ENCODE measurements around the gene TESK1.
"Not testable (repeated sequence)": the region's sequence is repeated elsewhere in the genome, so short reads cannot be mapped to it uniquely, and the experiment has no call there.

The TESK1 gene

GRCh38 chr9:35643046-35643445 lies 38.0 kb downstream of the TESK1 start:
- no peak overlapping the region for H3K27ac Mint-ChIP-seq
- no peak overlapping the region for H3K4me3 Mint-ChIP-seq
- no peak for DNase-seq
- H3K4me1 Mint-ChIP-seq: peaks cover 76% of the 10 kb centered on the region
- peaks cover 4 to 13% of the 10 kb centered on the region in 2 donors for H3K9me3 Mint-ChIP-seq
- no peak for ATAC-seq
- H3K27me3 Mint-ChIP-seq: no peaks in the 10 kb centered on the region

DNA sequence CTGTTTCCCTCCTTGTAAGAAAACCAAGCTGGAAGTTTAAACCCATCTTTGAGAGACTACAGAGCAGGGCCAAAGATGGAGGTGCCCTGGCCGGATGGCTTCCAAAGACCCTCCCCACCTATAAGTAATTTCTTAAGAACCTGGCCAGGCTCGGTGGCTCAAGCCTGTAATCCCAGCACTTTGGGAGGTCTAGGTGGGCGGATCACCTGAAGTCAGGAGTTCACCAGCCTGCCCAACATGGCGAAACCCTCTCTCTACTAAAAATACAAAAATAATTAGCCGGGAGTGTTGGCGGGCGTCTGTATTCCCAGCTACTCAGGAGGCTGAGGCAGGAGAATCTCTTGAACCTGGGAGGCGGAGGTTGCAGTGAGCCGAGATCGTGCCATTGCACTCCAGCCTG lies 40.7 kb downstream of the TESK1 start:
- H3K9me3 Mint-ChIP-seq, H3K27me3 Mint-ChIP-seq, ATAC-seq, DNase-seq: not testable (repeated sequence)
- H3K4me1 Mint-ChIP-seq: peaks cover 70% of the 10 kb centered on the region
- H3K4me3 Mint-ChIP-seq: peak overlapping the region; percentile 91 to 100
- peak overlapping the region; percentile 84 to 96 for H3K27ac Mint-ChIP-seq

DNA sequence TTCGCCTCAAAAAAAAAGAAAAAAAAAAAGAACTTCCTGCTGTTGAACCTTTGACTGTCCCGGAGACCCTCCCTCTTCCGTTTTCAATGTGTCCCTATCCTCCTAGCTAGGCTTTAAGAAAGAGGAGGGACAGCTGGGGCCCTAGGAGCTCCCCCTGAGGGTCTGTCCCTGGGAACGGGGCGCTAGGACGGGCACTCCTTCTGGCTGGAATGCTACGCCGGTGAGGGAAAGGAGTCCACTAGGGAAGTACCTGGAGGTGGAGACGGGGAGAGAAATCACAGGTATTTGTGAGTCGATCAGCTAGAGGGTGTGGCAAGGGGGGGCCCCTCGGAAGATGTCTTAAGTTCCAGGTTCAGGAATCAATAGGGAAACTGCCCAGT lies 41.1 kb downstream of the TESK1 start:
- peaks cover 0 to 1% of the 10 kb centered on the region in 2 donors for H3K9me3 Mint-ChIP-seq
- H3K27me3 Mint-ChIP-seq: no peaks in the 10 kb centered on the region
- DNase-seq: no peak
- no peak for ATAC-seq
- peak overlapping the region; percentile 91 to 100 for H3K4me3 Mint-ChIP-seq
- peaks cover 70% of the 10 kb centered on the region for H3K4me1 Mint-ChIP-seq
- peak overlapping the region; percentile 84 to 96 for H3K27ac Mint-ChIP-seq

DNA sequence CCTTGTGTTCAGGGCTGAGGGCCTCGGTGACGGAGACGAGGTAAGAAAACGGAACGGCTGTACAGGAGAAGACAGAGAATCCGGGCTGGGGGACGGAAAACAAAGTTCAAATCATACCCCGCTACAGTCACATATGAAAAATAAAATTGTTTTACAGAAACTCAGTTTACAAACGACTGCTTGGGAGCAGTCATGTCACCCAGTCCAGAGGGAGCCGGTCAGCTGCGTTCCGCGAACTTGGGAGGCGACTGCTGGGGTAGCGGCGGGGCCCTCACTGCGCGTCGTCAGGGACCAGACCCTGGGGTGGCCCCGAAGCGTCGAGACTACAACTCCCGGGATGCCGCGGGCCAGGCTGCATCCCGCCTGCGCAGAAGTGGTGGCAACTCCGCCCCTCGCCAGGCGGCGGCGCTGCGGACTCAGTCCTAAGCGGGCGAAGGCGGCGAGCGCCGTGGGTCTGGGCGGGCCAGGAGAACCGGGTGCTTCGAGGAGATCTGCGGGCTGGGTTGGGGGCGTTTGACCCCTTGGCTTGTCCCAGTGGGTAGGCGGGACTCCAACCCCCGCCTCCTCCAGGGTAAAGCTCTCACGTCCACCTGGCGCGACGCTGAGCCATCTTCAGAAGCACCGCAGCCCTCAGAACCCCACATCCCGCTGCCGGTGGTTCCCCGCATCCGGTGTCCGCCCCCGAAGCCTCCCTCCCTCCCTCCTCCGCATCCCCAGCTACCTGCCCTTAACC lies 41.6 kb downstream of the TESK1 start:
- peak; percentile 91 to 93 for DNase-seq

GRCh38 chr9:35649431-35650340 lies 44.6 kb downstream of the TESK1 start:
- H3K27me3 Mint-ChIP-seq: no peaks in the 10 kb centered on the region
- H3K9me3 Mint-ChIP-seq: no peaks in the 10 kb centered on the region
- DNase-seq: peak; percentile 38 to 44
- peak overlapping the region; percentile 95 to 96 for H3K27ac Mint-ChIP-seq
- H3K4me3 Mint-ChIP-seq: peak overlapping the region; percentile 89 to 93
- peaks cover 69% of the 10 kb centered on the region for H3K4me1 Mint-ChIP-seq
- ATAC-seq: peak; percentile 12

More for the DNA sequence above, 41.6 kb downstream of the TESK1 start:
- Mint-ChIP-seq H3K4me1 (peaks cover 70% of the 10 kb centered on the region), H3K27ac (peak overlapping the region; percentile 84 to 96), H3K4me3 (peak overlapping the region; percentile 91 to 100), H3K9me3 (no peaks in the 10 kb centered on the region), H3K27me3 (no peaks in the 10 kb centered on the region)
- ATAC-seq: peak; percentile 92

- Mint-ChIP-seq H3K27ac (peak within 1 kb of the TSS; percentile 95 to 96), H3K4me1 (peaks cover 62% of the 10 kb centered on the region), H3K9me3 (no peaks in the 10 kb centered on the region), H3K27me3 (no peaks in the 10 kb centered on the region), H3K4me3 (peak within 1 kb of the TSS; percentile 89 to 93)
- DNase-seq (peak in 1 of 2 donors; percentile 42), ATAC-seq (peak; percentile 23)
Observed at GRCh38 chr9:35650341-35651158, 45.5 kb downstream of the TESK1 start, which contains the start of gene SIT1. SIT1 (minus strand) TSS chr9:35650931; CDS start chr9:35650853, 78 bp downstream.

- H3K4me1 Mint-ChIP-seq: peaks cover 65% of the 10 kb centered on the region
- H3K9me3 Mint-ChIP-seq: no peaks in the 10 kb centered on the region
- no peak for ATAC-seq
- peak overlapping the region; percentile 17 to 45 for H3K4me3 Mint-ChIP-seq
- no peak for DNase-seq
- peak overlapping the region in 1 of 2 donors; percentile 42 for H3K27ac Mint-ChIP-seq
- no peaks in the 10 kb centered on the region for H3K27me3 Mint-ChIP-seq
Observed at GRCh38 chr9:35651956-35652828, 47.1 kb downstream of the TESK1 start.

DNA sequence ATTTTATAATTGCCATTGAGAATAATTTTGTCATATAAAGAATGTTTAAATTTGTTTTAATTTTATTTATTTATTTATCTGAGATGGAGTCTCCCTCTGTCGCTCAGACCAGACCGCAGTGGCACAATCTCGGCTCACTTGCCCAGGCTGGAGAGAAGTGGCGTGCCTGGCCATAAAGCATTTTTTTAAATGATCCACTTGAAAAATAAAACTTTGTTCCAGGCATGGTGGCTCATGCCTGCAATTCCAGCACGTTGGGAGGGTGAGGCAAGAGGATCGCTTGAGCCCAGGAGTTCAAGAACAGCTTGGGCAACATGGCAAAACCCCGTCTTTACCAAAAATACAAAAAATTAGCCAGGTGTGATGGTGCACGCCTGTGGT lies 47.8 kb downstream of the TESK1 start:
- Mint-ChIP-seq H3K4me1 (peaks cover 65% of the 10 kb centered on the region), H3K27ac (no peak overlapping the region), H3K27me3 (no peaks in the 10 kb centered on the region), H3K4me3 (no peak overlapping the region), H3K9me3 (no peaks in the 10 kb centered on the region)
- DNase-seq (no peak), ATAC-seq (no peak)

- H3K27ac Mint-ChIP-seq: peak overlapping the region in 1 of 2 donors; percentile 80
- no peaks in the 10 kb centered on the region for H3K27me3 Mint-ChIP-seq
- ATAC-seq (no peak), DNase-seq (no peak)
- no peaks in the 10 kb centered on the region for H3K9me3 Mint-ChIP-seq
- no peak overlapping the region for H3K4me3 Mint-ChIP-seq
- peaks cover 61% of the 10 kb centered on the region for H3K4me1 Mint-ChIP-seq
Observed at GRCh38 chr9:35653611-35654010, 48.5 kb downstream of the TESK1 start.

- Mint-ChIP-seq H3K4me3 (no peak overlapping the region), H3K9me3 (no peaks in the 10 kb centered on the region), H3K27ac (no peak overlapping the region), H3K27me3 (no peaks in the 10 kb centered on the region), H3K4me1 (peaks cover 70% of the 10 kb centered on the region)
- no peak for DNase-seq
- no peak for ATAC-seq
Observed at GRCh38 chr9:35656348-35656747, 51.3 kb downstream of the TESK1 start.

GRCh38 chr9:35656831-35657545 lies 51.9 kb downstream of the TESK1 start:
- DNase-seq (no peak), ATAC-seq (no peak)
- H3K27ac Mint-ChIP-seq: peak overlapping the region; percentile 98 to 100
- peak overlapping the region; percentile 76 to 92 for H3K4me3 Mint-ChIP-seq
- peaks cover 69% of the 10 kb centered on the region for H3K4me1 Mint-ChIP-seq
- no peaks in the 10 kb centered on the region for H3K27me3 Mint-ChIP-seq
- no peaks in the 10 kb centered on the region for H3K9me3 Mint-ChIP-seq

DNA sequence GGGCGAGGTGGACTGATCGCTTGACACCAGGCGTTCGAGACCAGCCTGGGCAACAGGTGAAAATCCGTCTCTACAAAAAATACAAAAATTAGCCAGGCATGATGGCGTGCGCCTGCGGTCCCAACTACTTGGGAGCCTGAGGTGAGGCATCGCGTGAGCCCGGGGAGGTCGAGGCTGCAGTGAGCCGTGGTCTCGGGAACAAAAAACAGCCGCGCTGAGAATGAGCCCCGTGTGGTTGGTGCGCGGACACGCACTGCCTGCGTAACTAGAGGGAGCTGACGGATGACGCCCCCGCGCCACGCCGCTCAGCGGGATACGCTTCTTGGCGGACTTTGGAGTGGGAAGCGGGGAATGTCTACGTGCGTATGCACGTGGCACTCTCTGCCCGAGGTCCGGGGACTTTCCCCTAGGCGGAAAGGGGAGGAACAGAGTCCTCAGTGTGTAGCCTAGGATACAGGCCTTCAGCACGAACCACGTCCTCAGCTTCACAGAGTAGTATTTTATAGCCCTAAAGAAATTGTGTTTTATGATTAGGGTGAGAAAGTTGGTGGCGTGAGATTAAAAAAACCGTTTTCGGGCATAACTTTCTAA lies 52.6 kb downstream of the TESK1 start, which contains the start of gene RMRP:
TSS of gene RMRP (minus strand) at position 474 of the 591 bp plus-strand sequence.
- DNase-seq (peak; percentile 90 to 96), ATAC-seq (peak; percentile 95)
- no peaks in the 10 kb centered on the region for H3K9me3 Mint-ChIP-seq
- peaks cover 73% of the 10 kb centered on the region for H3K4me1 Mint-ChIP-seq
- peak within 1 kb of the TSS; percentile 98 to 100 for H3K27ac Mint-ChIP-seq
- peak within 1 kb of the TSS; percentile 76 to 92 for H3K4me3 Mint-ChIP-seq
- H3K27me3 Mint-ChIP-seq: no peaks in the 10 kb centered on the region

DNA sequence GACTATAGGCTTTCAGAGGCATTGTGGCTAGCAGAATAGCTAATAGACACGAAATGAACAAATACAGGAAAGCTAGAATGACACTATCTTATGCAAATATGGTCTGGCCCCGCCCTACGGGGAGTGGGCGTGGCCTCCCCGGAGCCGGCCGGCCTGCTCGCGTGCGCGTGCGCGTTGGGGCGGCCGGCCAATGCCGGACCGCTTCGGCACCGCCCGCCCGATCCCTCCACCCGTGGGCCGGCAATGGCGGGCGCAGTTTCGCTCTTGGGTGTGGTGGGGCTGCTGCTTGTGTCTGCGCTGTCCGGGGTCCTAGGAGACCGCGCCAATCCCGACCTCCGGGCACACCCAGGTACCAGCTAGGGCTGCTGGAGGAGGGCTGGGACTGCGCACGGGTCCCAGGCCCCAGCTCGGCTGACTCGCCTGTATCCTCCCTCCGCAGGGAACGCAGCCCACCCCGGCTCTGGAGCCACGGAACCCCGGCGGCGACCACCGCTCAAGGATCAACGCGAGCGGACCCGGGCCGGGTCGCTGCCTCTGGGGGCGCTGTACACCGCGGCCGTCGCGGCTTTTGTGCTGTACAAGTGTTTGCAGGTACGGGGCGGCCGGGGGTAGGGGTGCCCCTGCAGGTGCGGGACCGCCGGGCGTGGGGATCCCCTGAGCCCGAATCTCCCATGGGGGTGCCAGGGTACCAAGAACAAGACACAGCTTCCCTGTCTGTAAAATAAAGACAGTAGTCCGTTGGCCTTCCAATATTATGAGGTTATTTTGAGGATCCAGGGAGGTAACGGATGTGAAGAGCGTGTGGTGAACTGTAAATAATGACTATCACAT lies 53.3 kb downstream of the TESK1 start, which contains the start of gene CCDC107:
TSS of gene CCDC107 (plus strand) at position 156 of the 831 bp plus-strand sequence. CDS start at position 244, 88 bp downstream.
- Mint-ChIP-seq H3K4me3 (peak within 1 kb of the TSS; percentile 76 to 92), H3K9me3 (no peaks in the 10 kb centered on the region), H3K27ac (peak within 1 kb of the TSS; percentile 98 to 100), H3K27me3 (no peaks in the 10 kb centered on the region), H3K4me1 (peaks cover 80% of the 10 kb centered on the region)
- ATAC-seq (peak; percentile 65), DNase-seq (peak; percentile 84 to 86)

Data from stimulated activated naive CD8-positive, alpha-beta T cell treated with anti-CD3 and anti-CD28 coated beads, Interleukin-15, amount 100 ng/mL, for 72 hours (primary cell).